Mesendoderm (in vitro differentiated cells): ENCODE data around the gene ANTXR1.

Experiments
- DNase-seq: peaks from one replicate; pipeline ENCODE4 v3.0.0; 2013
- H2AK5ac ChIP-seq: 2 replicates; pipeline ENCODE4 v1.6.1; 2013; ENCODE audit warnings: low read length, inconsistent platforms
- H2BK120ac ChIP-seq: 2 replicates; pipeline ENCODE4 v1.6.1; 2013; ENCODE audit warnings: low read depth, mild to moderate bottlenecking, low read length, moderate library complexity, mixed read lengths
- H2BK15ac ChIP-seq: replicated peaks from 2 replicates; pipeline ENCODE4 v1.6.1; 2013; ENCODE audit warnings: low read depth, mild to moderate bottlenecking, moderate library complexity
- H2BK5ac ChIP-seq: 2 replicates; pipeline ENCODE4 v1.6.1; 2013; ENCODE audit warnings: low read length, inconsistent platforms
- H3K18ac ChIP-seq: 2 replicates; pipeline ENCODE4 v1.6.1; 2013; ENCODE audit warnings: mild to moderate bottlenecking, low read length, mixed read lengths
- H3K23ac ChIP-seq: one replicate; pipeline ENCODE4 v1.6.1; 2013; ENCODE audit warnings: low read length
- H3K27ac ChIP-seq: 2 replicates; pipeline ENCODE4 v1.5.1; 2013; ENCODE audit warnings: low read depth, mild to moderate bottlenecking, inconsistent platforms, low read length, moderate library complexity
- H3K27me3 ChIP-seq: 2 replicates; pipeline ENCODE4 v1.6.1; 2013; ENCODE audit warnings: low read length, control low read depth, mild to moderate bottlenecking, inconsistent platforms; ENCODE audit not compliant: insufficient read depth, poor library complexity
- H3K36me3 ChIP-seq: 2 replicates; pipeline ENCODE4 v1.6.1; 2013; ENCODE audit warnings: low read length, inconsistent platforms; ENCODE audit not compliant: control insufficient read depth, insufficient read depth
- H3K4ac ChIP-seq: one replicate; pipeline ENCODE4 v1.6.1; 2013; ENCODE audit warnings: low read depth, mild to moderate bottlenecking, low read length, moderate library complexity
- H3K4me1 ChIP-seq: 2 replicates; pipeline ENCODE4 v1.6.1; 2013; ENCODE audit warnings: low read depth, low read length, inconsistent platforms; ENCODE audit not compliant: control insufficient read depth
- H3K4me2 ChIP-seq: 2 replicates; pipeline ENCODE4 v1.6.1; 2013; ENCODE audit warnings: low read length
- H3K4me3 ChIP-seq: 2 replicates; pipeline ENCODE4 v1.5.1; 2013; ENCODE audit warnings: mild to moderate bottlenecking, low read length
- H3K56ac ChIP-seq: one replicate; pipeline ENCODE4 v1.6.1; 2013; ENCODE audit warnings: low read length
- H3K79me1 ChIP-seq: 2 replicates; pipeline ENCODE4 v1.6.1; 2013; ENCODE audit warnings: low read length, inconsistent platforms
- H3K79me2 ChIP-seq: 2 replicates; pipeline ENCODE4 v1.6.1; 2013; ENCODE audit warnings: mild to moderate bottlenecking, low read length; ENCODE audit not compliant: control insufficient read depth, insufficient read depth
- H3K9ac ChIP-seq: 2 replicates; pipeline ENCODE4 v1.6.1; 2013; ENCODE audit warnings: low read length, inconsistent platforms
- H4K5ac ChIP-seq: one replicate; pipeline ENCODE4 v1.6.1; 2013; ENCODE audit warnings: low read length
- H4K8ac ChIP-seq: one replicate; pipeline ENCODE4 v1.6.1; 2013; ENCODE audit warnings: low read depth, mild to moderate bottlenecking, control low read depth, low read length, moderate library complexity
- WGBS: extraction: QIAGEN DNeasy Blood & Tissue Kit; methylation state at CpG from one replicate; pipeline ENCODE4 v1.1.7; 2013; ENCODE audit warnings: low lambda C conversion rate, missing lambda C conversion rate; ENCODE audit not compliant: insufficient coverage; ENCODE audit errors: extremely low coverage; 5-methylcytosine and 5-hydroxymethylcytosine counted together

The ANTXR1 gene

DNA sequence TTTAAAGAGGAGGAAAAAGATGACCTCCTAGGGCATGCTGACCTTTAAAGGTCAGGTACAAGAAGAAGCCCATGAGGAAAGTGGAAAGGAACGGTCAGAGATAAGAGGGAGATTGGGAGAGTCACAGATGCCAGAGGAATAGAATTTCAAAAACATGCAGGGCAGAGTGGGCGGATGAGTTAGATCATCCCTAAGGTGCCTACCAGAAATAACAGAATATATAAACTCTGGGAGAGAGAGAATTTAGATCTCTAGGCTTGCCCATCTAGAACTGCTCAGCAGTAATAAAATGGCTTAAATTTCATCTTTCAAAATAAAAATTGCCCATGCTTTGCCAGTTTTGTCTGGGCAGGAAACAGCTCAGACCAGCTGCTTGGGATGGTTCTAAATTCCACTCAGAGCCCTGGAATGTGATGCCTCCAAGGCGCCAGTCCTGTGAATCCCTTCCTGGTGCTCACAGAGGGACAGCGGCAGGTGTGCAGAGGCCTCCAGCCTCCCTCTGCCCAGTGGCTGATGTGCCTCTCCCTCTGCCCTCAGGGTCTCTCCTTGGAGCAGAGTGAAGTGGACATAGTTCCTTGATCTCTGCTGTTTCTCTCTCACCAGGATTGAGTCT lies 130.9 kb downstream of the ANTXR1 start:
- Histone ChIP-seq H3K18ac (no peak overlapping the region), H4K5ac (no peak overlapping the region), H3K79me2 (no peaks in the 10 kb centered on the region), H3K23ac (no peak overlapping the region), H2AK5ac (no peak overlapping the region), H3K4ac (no peak overlapping the region), H3K79me1 (no peaks in the 10 kb centered on the region), H3K4me3 (no peak overlapping the region), H3K9ac (no peak overlapping the region), H3K56ac (no peak overlapping the region), H3K4me1 (peaks cover 2% of the 10 kb centered on the region), H2BK15ac (no peak overlapping the region), H4K8ac (no peak overlapping the region), H2BK5ac (no peak overlapping the region), H2BK120ac (no peak overlapping the region), H3K27me3 (no peaks in the 10 kb centered on the region), H3K27ac (peak overlapping the region; percentile 17), H3K36me3 (no peaks in the 10 kb centered on the region), H3K4me2 (no peak overlapping the region)
- DNase-seq: peak; percentile 59
- no CpG with 5 or more reads among the region's 4 CpGs for WGBS

- no peaks in the 10 kb centered on the region for H3K79me2 ChIP-seq
- no peaks in the 10 kb centered on the region for H3K27me3 ChIP-seq
- H3K9ac ChIP-seq: no peak overlapping the region
- H3K36me3 ChIP-seq: no peaks in the 10 kb centered on the region
- no peak overlapping the region for H2BK15ac ChIP-seq
- no peak overlapping the region for H3K56ac ChIP-seq
- no peak overlapping the region for H3K4me2 ChIP-seq
- H3K4me3 ChIP-seq: no peak overlapping the region
- no peak overlapping the region for H3K23ac ChIP-seq
- H2BK120ac ChIP-seq: no peak overlapping the region
- no peak overlapping the region for H4K8ac ChIP-seq
- H3K79me1 ChIP-seq: no peaks in the 10 kb centered on the region
- H3K4me1 ChIP-seq: peaks cover 10% of the 10 kb centered on the region
- no peak overlapping the region for H2AK5ac ChIP-seq
- H4K5ac ChIP-seq: no peak overlapping the region
- no peak for DNase-seq
- H3K18ac ChIP-seq: no peak overlapping the region
- H3K4ac ChIP-seq: no peak overlapping the region
- H3K27ac ChIP-seq: no peak overlapping the region
- WGBS: no CpG with 5 or more reads among the region's 7 CpGs
- no peak overlapping the region for H2BK5ac ChIP-seq
Observed at GRCh38 chr2:69145204-69145603, 132.2 kb downstream of the ANTXR1 start.

DNA sequence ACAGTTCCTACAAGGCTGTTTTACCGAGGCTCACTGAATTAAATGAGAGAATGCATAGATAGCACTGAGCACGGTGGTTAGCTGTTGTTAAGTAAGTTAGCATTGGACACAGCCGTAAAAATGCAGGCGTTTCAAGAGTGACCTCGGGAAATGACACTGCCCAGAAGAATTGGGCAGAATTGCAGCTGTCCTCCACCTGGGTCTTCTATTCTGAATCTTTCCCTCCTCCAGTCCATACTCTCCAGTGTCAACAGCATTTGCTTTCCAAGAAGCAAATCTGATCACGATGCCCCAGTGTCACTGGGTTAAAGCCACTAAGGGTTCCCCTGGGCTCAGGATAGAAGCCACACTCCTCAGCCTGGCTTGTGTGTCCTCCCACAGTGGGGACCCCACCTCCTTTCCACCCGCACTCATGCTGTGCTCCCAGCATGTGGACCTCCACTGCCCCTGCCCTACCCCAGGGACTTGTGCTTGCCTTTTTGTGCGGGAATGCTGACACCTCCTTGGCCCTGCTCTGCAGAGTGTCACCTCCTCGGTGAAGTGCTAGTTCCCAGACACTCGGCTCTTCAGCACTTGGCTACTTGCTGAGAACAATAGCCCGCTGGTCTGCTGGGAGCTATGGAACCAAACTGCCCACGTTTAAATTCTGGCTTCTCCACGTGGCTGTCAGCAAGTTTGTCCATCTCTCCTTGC lies 135.0 kb downstream of the ANTXR1 start:
- H3K4me1 ChIP-seq: peaks cover 12% of the 10 kb centered on the region
- H3K36me3 ChIP-seq: no peaks in the 10 kb centered on the region
- H3K4ac ChIP-seq: no peak overlapping the region
- H3K23ac ChIP-seq: no peak overlapping the region
- no peak overlapping the region for H4K5ac ChIP-seq
- no peak overlapping the region for H3K4me3 ChIP-seq
- peak overlapping the region; percentile 45 for H3K56ac ChIP-seq
- H3K9ac ChIP-seq: no peak overlapping the region
- H3K4me2 ChIP-seq: no peak overlapping the region
- no peak overlapping the region for H3K27ac ChIP-seq
- no CpG with 5 or more reads among the region's 13 CpGs for WGBS
- no peaks in the 10 kb centered on the region for H3K79me2 ChIP-seq
- no peaks in the 10 kb centered on the region for H3K27me3 ChIP-seq
- H4K8ac ChIP-seq: no peak overlapping the region
- H2BK5ac ChIP-seq: no peak overlapping the region
- H3K79me1 ChIP-seq: no peaks in the 10 kb centered on the region
- H2AK5ac ChIP-seq: no peak overlapping the region
- H2BK120ac ChIP-seq: no peak overlapping the region
- H3K18ac ChIP-seq: peak overlapping the region; percentile 11
- H2BK15ac ChIP-seq: no peak overlapping the region
- DNase-seq: peak; percentile 72

- Histone ChIP-seq H3K18ac (no peak overlapping the region), H2AK5ac (no peak overlapping the region), H2BK15ac (no peak overlapping the region), H3K4me3 (no peak overlapping the region), H4K5ac (no peak overlapping the region), H3K23ac (no peak overlapping the region), H2BK120ac (no peak overlapping the region), H3K4ac (no peak overlapping the region), H3K27ac (no peak overlapping the region), H3K4me1 (peaks cover 16% of the 10 kb centered on the region), H3K56ac (no peak overlapping the region), H3K36me3 (no peaks in the 10 kb centered on the region), H2BK5ac (no peak overlapping the region), H3K79me1 (no peaks in the 10 kb centered on the region), H3K4me2 (no peak overlapping the region), H3K27me3 (no peaks in the 10 kb centered on the region), H3K9ac (no peak overlapping the region), H4K8ac (no peak overlapping the region), H3K79me2 (no peaks in the 10 kb centered on the region)
- WGBS: no CpG with 5 or more reads among the region's 7 CpGs
- DNase-seq: peak; percentile 95
Observed at GRCh38 chr2:69149631-69150215, 136.7 kb downstream of the ANTXR1 start.

- DNase-seq: no peak
- H3K36me3 ChIP-seq: no peaks in the 10 kb centered on the region
Observed at GRCh38 chr2:69151931-69152330, 139.0 kb downstream of the ANTXR1 start.

More at GRCh38 chr2:69151931-69152330, 139.0 kb downstream of the ANTXR1 start:
- no peak overlapping the region for H3K56ac ChIP-seq
- H3K27ac ChIP-seq: no peak overlapping the region
- H2BK5ac ChIP-seq: no peak overlapping the region
- no peak overlapping the region for H2BK15ac ChIP-seq
- peaks cover 2% of the 10 kb centered on the region for H3K79me1 ChIP-seq
- no peak overlapping the region for H3K9ac ChIP-seq
- no peak overlapping the region for H3K4me3 ChIP-seq
- no peak overlapping the region for H3K4me2 ChIP-seq
- H3K4ac ChIP-seq: no peak overlapping the region
- H3K27me3 ChIP-seq: no peaks in the 10 kb centered on the region
- WGBS: no CpG with 5 or more reads among the region's 4 CpGs
- no peak overlapping the region for H4K5ac ChIP-seq
- no peak overlapping the region for H2BK120ac ChIP-seq
- no peaks in the 10 kb centered on the region for H3K79me2 ChIP-seq
- H3K23ac ChIP-seq: no peak overlapping the region
- no peak overlapping the region for H3K18ac ChIP-seq
- H4K8ac ChIP-seq: no peak overlapping the region
- H3K4me1 ChIP-seq: peaks cover 25% of the 10 kb centered on the region
- H2AK5ac ChIP-seq: no peak overlapping the region
